K562 (cell line): ENCODE data around the gene SURF6.

Experiments used
- CBFA2T2 ChIP-seq: fragments of 450-650 bp; conservative IDR thresholded peaks from 2 replicates; pipeline ENCODE4 v1.6.1; 2017; ENCODE audit warnings: mild to moderate bottlenecking
- E2F3 ChIP-seq: fragments of 250-450 bp; sonication (Bioruptor Pico); IDR thresholded peaks from 2 replicates; pipeline ENCODE4 v1.4.0; 2020; ENCODE audit warnings: mild to moderate bottlenecking
- HMG20A ChIP-seq: fragments of 450-650 bp; formaldehyde crosslinking; conservative IDR thresholded peaks from 2 replicates; pipeline ENCODE4 v1.4.0; 2020; ENCODE audit warnings: mild to moderate bottlenecking, mixed read lengths
- TAF1 ChIP-seq: IDR thresholded peaks from 2 replicates; pipeline ENCODE4 v1.6.1; 2011; ENCODE audit warnings: mild to moderate bottlenecking, low read length, moderate library complexity; ENCODE audit not compliant: insufficient read depth, control insufficient read depth, severe bottlenecking; ENCODE audit errors: extremely low read depth
- TRIM28 ChIP-seq: fragments of 450-650 bp; IDR thresholded peaks from 2 replicates; pipeline ENCODE4 v1.6.1; 2017
- ZC3H4 ChIP-seq: sonication (generic); formaldehyde crosslinking; IDR thresholded peaks from 2 replicates; pipeline ENCODE4 v1.9.0; 2021; ENCODE audit warnings: missing genetic modification reagents, borderline replicate concordance
- ZKSCAN1 ChIP-seq: fragments of 150-350 bp; IDR thresholded peaks from 2 replicates; pipeline ENCODE4 v1.6.1; 2016; ENCODE audit warnings: low read depth, low read length
- ZNF175 ChIP-seq: fragments of 200-800 bp; sonication (Bioruptor generic); IDR thresholded peaks from 2 replicates; pipeline ENCODE4 v1.6.1; 2016; ENCODE audit warnings: low read depth, mild to moderate bottlenecking, missing genetic modification characterization, missing compliant biosample characterization
- TF ChIP-seq, protein P1 (sequence below): fragments of 250-450 bp; sonication (Bioruptor Pico); IDR thresholded peaks from 2 replicates; pipeline ENCODE4 v1.5.0; 2020; ENCODE audit warnings: mild to moderate bottlenecking, borderline replicate concordance
- TF ChIP-seq, protein P2 (sequence below), 3 experiments: IDR thresholded peaks in 2 of 3; conservative IDR thresholded peaks in 1 of 3; 2 replicates each; pipeline ENCODE4 v1.5.1; 2011 to 2012; ENCODE audit warnings: low read length in 3 of 3, mild to moderate bottlenecking in 3 of 3, control low read depth in 2 of 3, improper control_type of control experiment in 1 of 3, inconsistent platforms in 1 of 3, low read depth in 1 of 3, mixed read lengths in 1 of 3, moderate library complexity in 1 of 3; ENCODE audit not compliant: insufficient read depth in 2 of 3
- TF ChIP-seq, protein P3 (sequence below), 2 experiments: fragments of 450-650 bp in 1 of 2; sonication (generic) in 1 of 2; formaldehyde crosslinking; conservative IDR thresholded peaks; 2 replicates each; pipeline versions ENCODE4 v1.4.0 to v1.8.1; 2020 to 2022; ENCODE audit warnings: mild to moderate bottlenecking in 1 of 2, missing genetic modification reagents in 1 of 2
- TF ChIP-seq, protein P4 (sequence below), 2 experiments: fragments of 450-650 bp in 1 of 2; sonication (generic) in 1 of 2; formaldehyde crosslinking in 1 of 2; IDR thresholded peaks; 2 replicates each; pipeline versions ENCODE4 v1.7.1 to v1.9.0; 2016 to 2022; ENCODE audit warnings: inconsistent platforms in 1 of 2, mild to moderate bottlenecking in 1 of 2, missing genetic modification reagents in 1 of 2
- TF ChIP-seq, protein P5 (sequence below), 2 experiments: fragments of 450-650 bp in 1 of 2; sonication (generic) in 1 of 2; formaldehyde crosslinking in 1 of 2; IDR thresholded peaks in 1 of 2; conservative IDR thresholded peaks in 1 of 2; 2 replicates each; pipeline versions ENCODE4 v1.6.1 to v1.8.1; 2016 to 2023; ENCODE audit warnings: mild to moderate bottlenecking in 2 of 2, moderate library complexity in 2 of 2, inconsistent platforms in 1 of 2, missing genetic modification reagents in 1 of 2

DNA sequence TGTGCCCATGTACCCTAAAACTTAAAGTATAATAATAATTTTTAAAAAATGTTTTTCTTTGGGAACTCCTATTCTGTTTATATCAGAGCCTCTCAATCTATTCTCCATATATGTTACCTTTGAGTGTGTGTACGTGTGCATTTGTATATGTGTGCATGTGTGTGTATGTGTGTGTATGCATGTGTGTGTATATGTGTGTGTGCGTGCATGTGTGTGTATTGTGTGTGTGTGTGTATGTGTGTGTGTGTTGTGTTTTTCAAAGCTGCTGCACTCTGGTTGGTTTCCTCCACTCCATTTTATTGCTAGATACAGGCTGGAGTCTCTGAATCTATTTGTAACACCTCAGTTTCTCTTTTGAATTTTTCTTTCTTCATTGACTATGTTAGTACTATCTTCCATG is 20.0 kb downstream of the SURF6 start:
- TF ChIP-seq, protein P1, sequence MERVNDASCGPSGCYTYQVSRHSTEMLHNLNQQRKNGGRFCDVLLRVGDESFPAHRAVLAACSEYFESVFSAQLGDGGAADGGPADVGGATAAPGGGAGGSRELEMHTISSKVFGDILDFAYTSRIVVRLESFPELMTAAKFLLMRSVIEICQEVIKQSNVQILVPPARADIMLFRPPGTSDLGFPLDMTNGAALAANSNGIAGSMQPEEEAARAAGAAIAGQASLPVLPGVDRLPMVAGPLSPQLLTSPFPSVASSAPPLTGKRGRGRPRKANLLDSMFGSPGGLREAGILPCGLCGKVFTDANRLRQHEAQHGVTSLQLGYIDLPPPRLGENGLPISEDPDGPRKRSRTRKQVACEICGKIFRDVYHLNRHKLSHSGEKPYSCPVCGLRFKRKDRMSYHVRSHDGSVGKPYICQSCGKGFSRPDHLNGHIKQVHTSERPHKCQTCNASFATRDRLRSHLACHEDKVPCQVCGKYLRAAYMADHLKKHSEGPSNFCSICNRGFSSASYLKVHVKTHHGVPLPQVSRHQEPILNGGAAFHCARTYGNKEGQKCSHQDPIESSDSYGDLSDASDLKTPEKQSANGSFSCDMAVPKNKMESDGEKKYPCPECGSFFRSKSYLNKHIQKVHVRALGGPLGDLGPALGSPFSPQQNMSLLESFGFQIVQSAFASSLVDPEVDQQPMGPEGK = no peak
- TF ChIP-seq CBFA2T2 (no peak), ZNF175 (CRISPR knock-in tag) (no peak), ZC3H4 (no peak), TAF1 (no peak), E2F3 (CRISPR knock-in tag) (no peak), HMG20A (no peak), TRIM28 (no peak), ZKSCAN1 (no peak)
- TF ChIP-seq, protein P2, sequence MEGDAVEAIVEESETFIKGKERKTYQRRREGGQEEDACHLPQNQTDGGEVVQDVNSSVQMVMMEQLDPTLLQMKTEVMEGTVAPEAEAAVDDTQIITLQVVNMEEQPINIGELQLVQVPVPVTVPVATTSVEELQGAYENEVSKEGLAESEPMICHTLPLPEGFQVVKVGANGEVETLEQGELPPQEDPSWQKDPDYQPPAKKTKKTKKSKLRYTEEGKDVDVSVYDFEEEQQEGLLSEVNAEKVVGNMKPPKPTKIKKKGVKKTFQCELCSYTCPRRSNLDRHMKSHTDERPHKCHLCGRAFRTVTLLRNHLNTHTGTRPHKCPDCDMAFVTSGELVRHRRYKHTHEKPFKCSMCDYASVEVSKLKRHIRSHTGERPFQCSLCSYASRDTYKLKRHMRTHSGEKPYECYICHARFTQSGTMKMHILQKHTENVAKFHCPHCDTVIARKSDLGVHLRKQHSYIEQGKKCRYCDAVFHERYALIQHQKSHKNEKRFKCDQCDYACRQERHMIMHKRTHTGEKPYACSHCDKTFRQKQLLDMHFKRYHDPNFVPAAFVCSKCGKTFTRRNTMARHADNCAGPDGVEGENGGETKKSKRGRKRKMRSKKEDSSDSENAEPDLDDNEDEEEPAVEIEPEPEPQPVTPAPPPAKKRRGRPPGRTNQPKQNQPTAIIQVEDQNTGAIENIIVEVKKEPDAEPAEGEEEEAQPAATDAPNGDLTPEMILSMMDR (IDR thresholded peaks at IDR 0.05 in 2 of 3, conservative IDR thresholded peaks at IDR 0.05 in 1 of 3; ENCODE audit: insufficient read depth in 2 of 3, low read depth in 1 of 3, low read length in 3 of 3) = no peak
- TF ChIP-seq, protein P3, sequence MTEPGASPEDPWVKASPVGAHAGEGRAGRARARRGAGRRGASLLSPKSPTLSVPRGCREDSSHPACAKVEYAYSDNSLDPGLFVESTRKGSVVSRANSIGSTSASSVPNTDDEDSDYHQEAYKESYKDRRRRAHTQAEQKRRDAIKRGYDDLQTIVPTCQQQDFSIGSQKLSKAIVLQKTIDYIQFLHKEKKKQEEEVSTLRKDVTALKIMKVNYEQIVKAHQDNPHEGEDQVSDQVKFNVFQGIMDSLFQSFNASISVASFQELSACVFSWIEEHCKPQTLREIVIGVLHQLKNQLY (CRISPR knock-in tag; conservative IDR thresholded peaks at IDR 0.05) = no peak
- TF ChIP-seq, protein P4, sequence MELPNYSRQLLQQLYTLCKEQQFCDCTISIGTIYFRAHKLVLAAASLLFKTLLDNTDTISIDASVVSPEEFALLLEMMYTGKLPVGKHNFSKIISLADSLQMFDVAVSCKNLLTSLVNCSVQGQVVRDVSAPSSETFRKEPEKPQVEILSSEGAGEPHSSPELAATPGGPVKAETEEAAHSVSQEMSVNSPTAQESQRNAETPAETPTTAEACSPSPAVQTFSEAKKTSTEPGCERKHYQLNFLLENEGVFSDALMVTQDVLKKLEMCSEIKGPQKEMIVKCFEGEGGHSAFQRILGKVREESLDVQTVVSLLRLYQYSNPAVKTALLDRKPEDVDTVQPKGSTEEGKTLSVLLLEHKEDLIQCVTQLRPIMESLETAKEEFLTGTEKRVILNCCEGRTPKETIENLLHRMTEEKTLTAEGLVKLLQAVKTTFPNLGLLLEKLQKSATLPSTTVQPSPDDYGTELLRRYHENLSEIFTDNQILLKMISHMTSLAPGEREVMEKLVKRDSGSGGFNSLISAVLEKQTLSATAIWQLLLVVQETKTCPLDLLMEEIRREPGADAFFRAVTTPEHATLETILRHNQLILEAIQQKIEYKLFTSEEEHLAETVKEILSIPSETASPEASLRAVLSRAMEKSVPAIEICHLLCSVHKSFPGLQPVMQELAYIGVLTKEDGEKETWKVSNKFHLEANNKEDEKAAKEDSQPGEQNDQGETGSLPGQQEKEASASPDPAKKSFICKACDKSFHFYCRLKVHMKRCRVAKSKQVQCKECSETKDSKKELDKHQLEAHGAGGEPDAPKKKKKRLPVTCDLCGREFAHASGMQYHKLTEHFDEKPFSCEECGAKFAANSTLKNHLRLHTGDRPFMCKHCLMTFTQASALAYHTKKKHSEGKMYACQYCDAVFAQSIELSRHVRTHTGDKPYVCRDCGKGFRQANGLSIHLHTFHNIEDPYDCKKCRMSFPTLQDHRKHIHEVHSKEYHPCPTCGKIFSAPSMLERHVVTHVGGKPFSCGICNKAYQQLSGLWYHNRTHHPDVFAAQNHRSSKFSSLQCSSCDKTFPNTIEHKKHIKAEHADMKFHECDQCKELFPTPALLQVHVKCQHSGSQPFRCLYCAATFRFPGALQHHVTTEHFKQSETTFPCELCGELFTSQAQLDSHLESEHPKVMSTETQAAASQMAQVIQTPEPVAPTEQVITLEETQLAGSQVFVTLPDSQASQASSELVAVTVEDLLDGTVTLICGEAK (IDR thresholded peaks at IDR 0.05) = no peak
- TF ChIP-seq, protein P4 (CRISPR knock-in tag; IDR thresholded peaks at IDR 0.05) = no peak
- TF ChIP-seq, protein P5, sequence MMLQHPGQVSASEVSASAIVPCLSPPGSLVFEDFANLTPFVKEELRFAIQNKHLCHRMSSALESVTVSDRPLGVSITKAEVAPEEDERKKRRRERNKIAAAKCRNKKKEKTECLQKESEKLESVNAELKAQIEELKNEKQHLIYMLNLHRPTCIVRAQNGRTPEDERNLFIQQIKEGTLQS (IDR thresholded peaks at IDR 0.05) = no peak
- TF ChIP-seq, protein P5 (CRISPR knock-in tag; conservative IDR thresholded peaks at IDR 0.05) = no peak
